AG04450 (cell line): ENCODE data around the gene SIMC1. TPM values are rescaled to one million over a fixed set of nuclear protein-coding genes. Genes with fewer than 3 reads are reported as not detected.

ENCODE experiments used
- CTCF ChIA-PET: fragments of 300-600, 350-600 bp; formaldehyde crosslinking; extraction: SDS; loops from one replicate; lab custom pipeline; 2022; ENCODE audit warnings: antibody characterized with exemption, inconsistent platforms; lab: Charles Lee
- POLR2A ChIA-PET: fragments of 350-600 bp; formaldehyde crosslinking; extraction: SDS; loops from one replicate; lab custom pipeline; 2021; ENCODE audit warnings: antibody characterized with exemption, inconsistent platforms; lab: Yijun Ruan, JAX
- DNase-seq: peaks from one replicate; pipeline ENCODE4 v3.0.0-alpha.2; 2011; ENCODE audit warnings: low read depth, low spot score
- H3K27ac ChIP-seq: one replicate; pipeline ENCODE4 v1.5.1; 2012; ENCODE audit warnings: low read depth, low read length, control low read depth
- H3K27me3 ChIP-seq: one replicate; pipeline ENCODE4 v1.6.0; 2012; ENCODE audit warnings: low read length; ENCODE audit not compliant: control insufficient read depth, insufficient read depth
- H3K4me3 ChIP-seq: 2 replicates; pipeline ENCODE4 v1.5.1; 2011; ENCODE audit warnings: mild to moderate bottlenecking, low read depth, low read length, control low read depth
- H3K9me3 ChIP-seq: 2 replicates; pipeline ENCODE4 v1.5.1; 2012; ENCODE audit warnings: low read length; ENCODE audit not compliant: control insufficient read depth, insufficient read depth
- polyA plus RNA-seq: library from polyadenylated mRNA; depleted of rRNA; stranded (reverse); fragments of >200 nt; gene quantifications from 2 replicates; pipeline ENCODE4 v1.2.3, GENCODE V29; 2011; rRNA removed
- small RNA-seq: library from RNA; depleted of rRNA; stranded (forward); fragments of <200 nt; gene quantifications from one replicate; pipeline ENCODE3, GENCODE V24; 2012; ENCODE audit warnings: low read depth; ENCODE audit not compliant: insufficient read length
- TF ChIP-seq, protein P1 (sequence below): IDR thresholded peaks from 2 replicates; pipeline ENCODE4 v1.5.1; 2011; ENCODE audit warnings: low read depth, low read length, control low read depth, inconsistent platforms

The SIMC1 gene
- polyA plus RNA-seq, 1 experiment: 7.7 TPM

DNA sequence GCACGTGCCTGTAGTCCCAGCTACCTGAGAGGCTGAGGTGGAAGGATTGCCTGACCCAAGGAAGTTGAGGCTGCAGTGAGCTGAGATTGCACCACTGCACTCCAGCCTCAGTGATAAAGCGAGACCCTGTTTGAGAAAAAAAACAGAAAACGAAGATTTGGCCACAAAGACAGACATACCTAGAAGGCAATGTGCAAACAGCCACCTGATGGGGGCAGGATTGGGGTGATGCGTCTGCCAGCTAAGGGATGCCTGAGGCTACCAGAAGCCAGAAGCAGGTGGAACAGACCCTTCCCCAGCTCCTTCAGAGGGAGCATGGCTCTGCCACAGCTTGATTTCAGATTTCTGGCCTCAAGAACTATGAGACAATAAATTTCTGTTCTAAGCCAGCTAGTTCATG is 153.3 kb downstream of the SIMC1 start:
- no peak for DNase-seq
- Histone ChIP-seq H3K27me3 (no peaks in the 10 kb centered on the region), H3K9me3 (no peaks in the 10 kb centered on the region), H3K27ac (no peak overlapping the region), H3K4me3 (no peak overlapping the region)
- TF ChIP-seq, protein P1, sequence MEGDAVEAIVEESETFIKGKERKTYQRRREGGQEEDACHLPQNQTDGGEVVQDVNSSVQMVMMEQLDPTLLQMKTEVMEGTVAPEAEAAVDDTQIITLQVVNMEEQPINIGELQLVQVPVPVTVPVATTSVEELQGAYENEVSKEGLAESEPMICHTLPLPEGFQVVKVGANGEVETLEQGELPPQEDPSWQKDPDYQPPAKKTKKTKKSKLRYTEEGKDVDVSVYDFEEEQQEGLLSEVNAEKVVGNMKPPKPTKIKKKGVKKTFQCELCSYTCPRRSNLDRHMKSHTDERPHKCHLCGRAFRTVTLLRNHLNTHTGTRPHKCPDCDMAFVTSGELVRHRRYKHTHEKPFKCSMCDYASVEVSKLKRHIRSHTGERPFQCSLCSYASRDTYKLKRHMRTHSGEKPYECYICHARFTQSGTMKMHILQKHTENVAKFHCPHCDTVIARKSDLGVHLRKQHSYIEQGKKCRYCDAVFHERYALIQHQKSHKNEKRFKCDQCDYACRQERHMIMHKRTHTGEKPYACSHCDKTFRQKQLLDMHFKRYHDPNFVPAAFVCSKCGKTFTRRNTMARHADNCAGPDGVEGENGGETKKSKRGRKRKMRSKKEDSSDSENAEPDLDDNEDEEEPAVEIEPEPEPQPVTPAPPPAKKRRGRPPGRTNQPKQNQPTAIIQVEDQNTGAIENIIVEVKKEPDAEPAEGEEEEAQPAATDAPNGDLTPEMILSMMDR: no peak
- POLR2A ChIA-PET: no interaction called here
- CTCF ChIA-PET: no interaction called here

DNA sequence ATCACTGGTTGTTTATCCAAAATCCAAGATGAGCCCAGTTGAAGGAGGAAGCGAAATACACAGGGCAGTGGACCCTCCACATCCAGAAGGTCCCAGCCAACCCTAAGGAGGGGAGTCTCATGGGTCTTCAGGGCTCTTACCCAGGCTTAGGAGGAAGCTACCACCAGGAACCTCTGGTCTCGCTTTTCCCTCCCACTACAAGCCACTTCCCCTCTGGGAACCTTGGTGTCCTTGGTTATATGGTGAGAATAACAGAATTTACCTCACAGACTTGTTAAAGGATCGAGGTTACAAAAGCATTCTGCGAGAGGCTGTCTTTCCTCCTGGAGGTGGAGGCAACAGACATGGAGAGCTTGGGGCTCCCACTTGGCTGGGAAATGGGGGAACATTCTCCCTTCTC is 153.8 kb downstream of the SIMC1 start:
- ChIA-PET POLR2A (no interaction called here), CTCF (no interaction called here)
- DNase-seq: no peak
- H3K4me3 ChIP-seq: no peak overlapping the region
- no peaks in the 10 kb centered on the region for H3K27me3 ChIP-seq
- TF ChIP-seq, protein P1: no peak
- H3K9me3 ChIP-seq: no peaks in the 10 kb centered on the region
- H3K27ac ChIP-seq: no peak overlapping the region

DNA sequence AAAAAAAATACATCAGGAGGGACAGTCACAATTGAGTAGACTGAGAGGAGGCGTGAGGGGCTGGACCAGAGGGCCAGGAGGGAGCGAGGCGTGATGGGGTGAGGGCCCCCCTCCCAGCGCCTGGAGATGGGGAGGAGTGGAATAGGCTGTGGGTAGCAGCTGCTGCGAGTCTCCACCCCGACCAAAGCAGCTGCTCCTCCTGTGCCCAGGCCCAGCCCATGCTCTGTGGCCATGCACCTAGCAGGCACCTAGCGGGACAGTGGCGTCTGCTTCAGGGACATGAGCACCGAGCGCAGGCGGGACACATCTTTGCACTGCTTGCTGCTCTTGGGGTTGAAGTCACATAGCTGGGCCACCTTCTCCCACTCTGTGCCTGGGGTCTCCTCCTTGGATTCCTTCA is 154.3 kb downstream of the SIMC1 start:
- no peaks in the 10 kb centered on the region for H3K27me3 ChIP-seq
- DNase-seq: no peak
- ChIA-PET POLR2A (no interaction called here), CTCF (no interaction called here)
- TF ChIP-seq, protein P1: no peak
- H3K27ac ChIP-seq: no peak overlapping the region
- H3K4me3 ChIP-seq: no peak overlapping the region
- H3K9me3 ChIP-seq: no peaks in the 10 kb centered on the region

DNA sequence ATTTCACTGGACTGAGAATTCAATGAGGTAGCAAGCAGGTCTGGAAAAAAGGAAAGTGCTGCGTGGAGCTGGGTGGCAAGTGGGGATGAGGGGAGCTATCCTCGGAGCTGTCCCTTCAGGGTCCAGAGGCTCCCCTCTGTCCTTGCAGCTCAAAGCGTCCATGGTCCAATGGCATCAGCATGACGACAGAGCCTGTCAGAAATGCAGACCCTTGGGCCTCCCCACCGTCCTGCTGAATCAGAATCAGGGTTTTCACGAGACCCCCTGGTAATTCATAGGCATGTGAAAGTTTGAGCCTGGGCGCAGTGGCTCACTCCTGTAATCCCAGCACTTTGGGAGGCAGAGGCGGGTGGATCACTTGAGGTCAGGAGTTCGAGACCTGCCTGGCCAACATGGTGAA is 155.9 kb downstream of the SIMC1 start:
- CTCF ChIA-PET: interaction anchor here (1.3 kb wide), 1 partner anchor 54 kb away, joined by 4 read pairs; no protein-coding TSS in a partner anchor
- H3K4me3 ChIP-seq: no peak overlapping the region
- H3K9me3 ChIP-seq: no peaks in the 10 kb centered on the region
- no peaks in the 10 kb centered on the region for H3K27me3 ChIP-seq
- POLR2A ChIA-PET: no interaction called here
- TF ChIP-seq, protein P1: no peak
- peak overlapping the region; percentile 11 for H3K27ac ChIP-seq
- no peak for DNase-seq

DNA sequence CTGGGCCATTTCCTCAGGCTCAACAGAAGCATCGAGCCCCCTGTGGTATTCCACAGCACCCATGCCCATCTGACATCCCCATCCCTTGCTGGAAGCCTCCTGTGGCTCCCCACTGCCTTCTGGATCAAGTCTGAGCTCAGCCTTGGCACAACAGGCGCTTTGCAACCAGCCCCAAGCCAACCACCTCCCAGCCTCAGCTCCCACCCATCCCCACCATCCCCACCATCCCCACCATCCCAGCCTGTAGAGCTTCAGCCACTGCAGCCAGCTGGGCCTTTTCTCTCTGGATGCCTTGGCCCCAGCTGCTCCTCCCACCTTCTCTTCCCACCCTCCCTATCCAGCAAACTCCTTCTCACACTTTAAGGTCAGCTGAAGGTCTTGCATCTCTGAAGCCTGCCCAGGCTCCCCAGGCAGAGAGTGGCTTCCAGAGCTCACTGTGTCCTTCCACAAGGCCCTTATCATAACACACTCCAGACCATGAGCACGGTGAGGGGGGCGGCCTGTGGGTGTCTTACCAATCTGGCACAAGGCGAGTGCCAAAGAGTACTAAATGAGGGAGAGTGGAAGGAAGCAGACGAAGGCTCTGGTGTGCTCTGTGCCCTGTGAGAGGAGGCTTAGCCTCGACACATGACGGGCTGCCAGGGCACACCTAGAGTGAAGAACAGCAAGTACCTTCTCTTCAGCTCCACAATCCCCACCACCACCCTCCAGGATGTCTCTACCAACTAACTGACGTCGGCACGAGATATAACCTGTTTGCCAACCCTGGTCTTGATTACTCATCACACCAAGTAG is 156.9 kb downstream of the SIMC1 start:
- Histone ChIP-seq H3K27ac (no peak overlapping the region), H3K4me3 (no peak overlapping the region), H3K27me3 (no peaks in the 10 kb centered on the region), H3K9me3 (no peaks in the 10 kb centered on the region)
- TF ChIP-seq, protein P1: no peak
- POLR2A ChIA-PET: interaction anchor here (0.6 to 1.1 kb wide), 3 partner anchors 53 to 665 kb away, joined by 3 to 8 read pairs (median 3); partner anchors contain the start of gene FAF2
- DNase-seq: no peak
- CTCF ChIA-PET: interaction anchor here (0.7 to 1.3 kb wide), 2 partner anchors 53 kb away, joined by 3 to 4 read pairs; no protein-coding TSS in a partner anchor

Small RNA genes lying within 50 kb of the gene (small RNA-seq; reads per million reads assigned to genes)
- gene MIR1271: 52.7 reads per million, percentile 86 among the genes with 10 or more reads in this experiment

Other genes with a start within 250 kb of the SIMC1 start
- gene KIAA1191, start 123.3 kb downstream of the SIMC1 start, polyA plus RNA-seq: 98.3 and 113 TPM in 2 replicates
- gene ARL10, start 127.1 kb downstream of the SIMC1 start, polyA plus RNA-seq: 5.4 and 6.6 TPM in 2 replicates
- gene NOP16, start 150.2 kb downstream of the SIMC1 start, polyA plus RNA-seq: 29.3 and 29.4 TPM in 2 replicates
- 71.4 and 89.8 TPM in 2 replicates for gene HIGD2A, start 150.3 kb downstream of the SIMC1 start, polyA plus RNA-seq
- 66.2 and 67.3 TPM in 2 replicates for gene CLTB, start 178.1 kb downstream of the SIMC1 start, polyA plus RNA-seq
- gene FAF2, start 210.0 kb downstream of the SIMC1 start, polyA plus RNA-seq: 57.1 and 68.7 TPM in 2 replicates